SK-N-SH (cell line): Measurements from ENCODE around the gene SPATA18.

ENCODE experiments used
- CTCF ChIP-seq: fragments of 200-600 bp; sonication (generic); IDR thresholded peaks from 2 replicates; pipeline ENCODE4 v1.6.1; 2017; ENCODE audit warnings: antibody characterized with exemption, mild to moderate bottlenecking, moderate library complexity
- EP300 ChIP-seq, 2 experiments: IDR thresholded peaks; 2 replicates each; pipeline versions ENCODE4 v1.4.0 to v1.6.1; 2012; ENCODE audit warnings: borderline replicate concordance in 1 of 2, low read depth in 1 of 2, low read length in 1 of 2
- EZH2phosphoT487 ChIP-seq: fragments of 200-600 bp; sonication (generic); IDR thresholded peaks from 2 replicates; pipeline ENCODE4 v1.6.1; 2017; ENCODE audit warnings: low read depth, mixed run types, mild to moderate bottlenecking, antibody characterized with exemption, moderate library complexity, borderline replicate concordance
- PBX3 ChIP-seq: IDR thresholded peaks from 2 replicates; pipeline ENCODE4; 2012
- POLR2AphosphoS5 ChIP-seq: IDR thresholded peaks from 2 replicates; pipeline ENCODE4 v1.6.1; 2012; ENCODE audit warnings: low read depth, low read length
- SIN3A ChIP-seq: IDR thresholded peaks from 2 replicates; pipeline ENCODE4 v1.6.1; 2012; ENCODE audit warnings: low read depth, mild to moderate bottlenecking, low read length, moderate library complexity, borderline replicate concordance
- USF2 ChIP-seq: fragments of 150-350 bp; IDR thresholded peaks from 2 replicates; pipeline ENCODE4 v1.6.1; 2017; ENCODE audit warnings: antibody characterized with exemption, low read length, low read depth, borderline replicate concordance

- TF ChIP-seq EP300 (IDR thresholded peaks at IDR 0.05; ENCODE audit: borderline replicate concordance in 1 of 2, low read depth in 1 of 2, low read length in 1 of 2) (no peak), USF2 (no peak), EZH2phosphoT487 (no peak), PBX3 (no peak), SIN3A (no peak), CTCF (no peak), POLR2AphosphoS5 (no peak)
These were observed 75.9 kb downstream of the SPATA18 start for GRCh38 chr4:52126966-52127365.
